ENCODE results near the gene GLCCI1. TPM values are rescaled to one million over a fixed set of nuclear protein-coding genes. Genes with fewer than 3 reads are reported as not detected.
A peak's percentile ranks its signal among the peaks of the same experiment; 100 is the strongest.

GLCCI1 gene
- 30.2 and 55.7 TPM in 2 replicates for total RNA-seq (2014; rRNA removed; shearing (Covaris generic); ENCODE audit: low replicate concordance)

DNA sequence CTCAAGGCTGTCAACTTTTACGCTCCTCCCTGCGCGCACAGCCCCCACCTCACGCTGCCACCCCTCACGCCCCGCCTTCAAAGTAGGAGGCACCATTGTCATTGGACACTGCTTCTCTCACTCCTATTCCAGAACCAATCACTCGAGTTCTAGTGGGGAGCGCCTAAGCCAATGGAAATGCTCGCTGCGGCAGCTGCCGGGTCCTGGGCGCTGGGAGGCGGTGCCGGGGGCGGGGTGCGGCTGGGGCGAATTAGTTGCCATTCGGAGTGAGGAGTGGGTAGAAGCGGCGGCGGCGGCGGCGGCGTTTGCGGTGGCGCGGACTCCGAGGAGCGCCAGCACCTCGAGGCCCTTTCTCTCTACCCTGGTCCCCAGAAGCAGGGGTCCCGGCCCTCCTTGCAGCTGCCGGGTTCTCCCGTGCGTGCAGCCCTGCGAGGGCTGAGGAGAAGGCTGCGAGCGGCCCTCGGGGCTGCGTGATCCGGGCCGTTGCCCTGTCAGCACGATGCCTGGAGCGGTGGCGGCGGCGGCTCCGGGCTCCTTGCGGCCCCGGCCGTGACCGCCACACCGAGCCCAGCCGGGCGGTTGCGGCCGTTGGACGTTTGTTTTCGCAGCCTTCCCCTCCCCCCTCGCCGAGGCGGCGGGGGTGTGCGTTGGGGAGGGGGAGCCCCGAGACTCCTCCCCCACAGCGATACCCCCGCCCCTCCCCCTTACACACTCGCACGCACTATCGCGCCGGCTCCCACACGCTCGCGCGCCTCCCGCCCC is at the start of gene GLCCI1:
Gene GLCCI1, plus strand, starts transcription at position 253 of the 762 bp plus-strand sequence. CDS start 555 bp downstream, outside the sequence.
- Histone ChIP-seq H3K9me2 (replicated peaks; ENCODE audit: insufficient read depth, low read length) (no peaks in the 10 kb centered on the region), H3K79me2 (ENCODE audit: low read length) (peaks cover 40% of the 10 kb centered on the region), H3K9ac (ENCODE audit: low read length) (peak within 1 kb of the TSS; percentile 82), H2AFZ (ENCODE audit: low read length) (peak within 1 kb of the TSS; percentile 70), H3K4me1 (ENCODE audit: low read length) (peaks cover 69% of the 10 kb centered on the region), H3K4me2 (ENCODE audit: low read depth, low read length, poor library complexity, severe bottlenecking) (peak within 1 kb of the TSS; percentile 95), H3K36me3 (ENCODE audit: insufficient read depth, low read length) (no peaks in the 10 kb centered on the region), H3K9me3 (ENCODE audit: low read length) (no peaks in the 10 kb centered on the region), H3K27ac (ENCODE audit: low read length) (peak within 1 kb of the TSS; percentile 72), H4K20me1 (ENCODE audit: insufficient read depth, low read depth, low read length) (no peaks in the 10 kb centered on the region), H3K27me3 (ENCODE audit: low read length) (no peaks in the 10 kb centered on the region), H3K4me3 (ENCODE audit: low read length) (peak within 1 kb of the TSS; percentile 74)
- DNase-seq = peak; percentile 98

DNA sequence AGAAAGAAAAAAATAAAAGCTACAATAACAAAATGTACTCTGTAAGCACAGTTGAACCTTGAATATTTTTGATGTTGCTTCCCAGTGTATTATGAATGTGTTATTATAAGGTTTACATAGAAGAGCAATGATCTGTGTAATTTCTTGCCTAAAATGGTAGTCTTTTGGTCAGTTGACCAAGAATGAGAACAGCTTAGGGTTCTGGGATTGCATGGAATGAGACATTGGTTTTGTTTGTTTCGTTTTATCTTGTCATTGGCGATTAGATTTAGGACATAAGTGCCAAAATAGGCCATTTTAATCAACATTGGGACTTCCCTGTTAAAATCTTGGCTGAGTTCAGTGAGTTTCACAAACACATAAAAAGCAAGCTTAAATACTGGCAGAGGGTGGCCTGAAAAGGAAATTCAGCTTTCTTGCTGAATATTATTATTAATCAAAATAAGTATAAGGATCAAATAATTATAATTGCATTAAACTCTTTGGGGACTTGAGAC is 49.1 kb upstream of the GLCCI1 start:
- Histone ChIP-seq H3K4me3 (ENCODE audit: low read length) (no peak overlapping the region), H3K27ac (ENCODE audit: low read length) (0 out of 2 replicates have a peak overlapping the region, but pooled peaks have one; percentile 20), H3K27me3 (ENCODE audit: low read length) (no peaks in the 10 kb centered on the region), H3K9ac (ENCODE audit: low read length) (no peak overlapping the region), H3K9me2 (replicated peaks; ENCODE audit: insufficient read depth, low read length) (no peaks in the 10 kb centered on the region), H3K9me3 (ENCODE audit: low read length) (no peaks in the 10 kb centered on the region), H3K4me2 (ENCODE audit: low read depth, low read length, poor library complexity, severe bottlenecking) (peak overlapping the region; percentile 61), H4K20me1 (ENCODE audit: insufficient read depth, low read depth, low read length) (no peaks in the 10 kb centered on the region), H3K79me2 (ENCODE audit: low read length) (no peaks in the 10 kb centered on the region), H2AFZ (ENCODE audit: low read length) (no peak overlapping the region), H3K4me1 (ENCODE audit: low read length) (peaks cover 42% of the 10 kb centered on the region), H3K36me3 (ENCODE audit: insufficient read depth, low read length) (no peaks in the 10 kb centered on the region)
- no peak for DNase-seq

DNA sequence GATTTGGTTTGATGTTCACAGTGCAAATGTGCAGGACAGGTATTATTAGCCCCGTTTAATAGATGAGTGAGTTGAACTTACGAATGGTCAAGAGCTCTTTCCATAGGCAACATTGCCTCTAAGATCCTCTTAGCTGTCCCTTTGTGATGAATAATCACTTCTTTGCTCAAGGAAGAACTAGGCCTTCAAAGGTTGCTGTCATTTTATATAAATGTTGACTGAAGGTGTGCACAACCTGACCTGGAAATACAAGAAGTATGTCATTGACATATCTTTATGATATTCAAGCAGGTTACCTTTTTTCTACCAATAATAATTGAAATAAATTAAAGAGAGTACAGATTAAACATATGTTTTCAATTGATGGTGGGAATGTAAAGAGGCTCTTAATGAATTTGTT is 48.5 kb upstream of the GLCCI1 start:
- peak overlapping the region; percentile 48 for H3K4me3 ChIP-seq (ENCODE audit: low read length)
- H4K20me1 ChIP-seq (ENCODE audit: insufficient read depth, low read depth, low read length) = no peaks in the 10 kb centered on the region
- H3K36me3 ChIP-seq (ENCODE audit: insufficient read depth, low read length) = no peaks in the 10 kb centered on the region
- no peak for DNase-seq
- H3K4me1 ChIP-seq (ENCODE audit: low read length) = peaks cover 42% of the 10 kb centered on the region
- no peak overlapping the region for H2AFZ ChIP-seq (ENCODE audit: low read length)
- H3K4me2 ChIP-seq (ENCODE audit: low read depth, low read length, poor library complexity, severe bottlenecking) = peak overlapping the region; percentile 61
- no peak overlapping the region for H3K9ac ChIP-seq (ENCODE audit: low read length)
- no peaks in the 10 kb centered on the region for H3K9me2 ChIP-seq (replicated peaks; ENCODE audit: insufficient read depth, low read length)
- H3K79me2 ChIP-seq (ENCODE audit: low read length) = no peaks in the 10 kb centered on the region
- no peaks in the 10 kb centered on the region for H3K9me3 ChIP-seq (ENCODE audit: low read length)
- H3K27ac ChIP-seq (ENCODE audit: low read length) = 0 out of 2 replicates have a peak overlapping the region, but pooled peaks have one; percentile 20
- H3K27me3 ChIP-seq (ENCODE audit: low read length) = no peaks in the 10 kb centered on the region

DNA sequence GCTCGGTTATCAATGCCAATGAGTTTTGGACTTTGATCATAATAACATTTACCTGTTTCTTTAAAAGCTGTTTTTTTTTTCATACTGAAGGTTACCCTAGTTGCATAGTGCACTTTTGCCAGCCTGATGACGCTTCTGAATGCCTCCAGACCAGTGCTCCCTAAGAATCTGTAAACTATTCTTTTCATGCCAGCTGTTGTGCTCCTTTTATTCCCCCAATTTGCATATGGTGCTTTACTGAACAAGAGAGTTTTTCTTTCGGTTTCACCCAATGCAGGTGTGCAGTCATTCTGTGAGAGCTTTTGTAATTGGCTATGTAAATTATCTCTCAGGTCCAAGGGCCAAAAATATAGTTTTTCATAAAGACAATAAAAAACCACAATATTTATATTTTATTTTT is 48.1 kb upstream of the GLCCI1 start:
- Histone ChIP-seq H3K27ac (ENCODE audit: low read length) (0 out of 2 replicates have a peak overlapping the region, but pooled peaks have one; percentile 20), H4K20me1 (ENCODE audit: insufficient read depth, low read depth, low read length) (no peaks in the 10 kb centered on the region), H3K79me2 (ENCODE audit: low read length) (no peaks in the 10 kb centered on the region), H3K9me2 (replicated peaks; ENCODE audit: insufficient read depth, low read length) (no peaks in the 10 kb centered on the region), H3K27me3 (ENCODE audit: low read length) (no peaks in the 10 kb centered on the region), H3K9me3 (ENCODE audit: low read length) (no peaks in the 10 kb centered on the region), H3K4me1 (ENCODE audit: low read length) (peaks cover 46% of the 10 kb centered on the region), H3K36me3 (ENCODE audit: insufficient read depth, low read length) (no peaks in the 10 kb centered on the region), H3K4me2 (ENCODE audit: low read depth, low read length, poor library complexity, severe bottlenecking) (peak overlapping the region; percentile 61), H3K4me3 (ENCODE audit: low read length) (peak overlapping the region; percentile 48), H2AFZ (ENCODE audit: low read length) (no peak overlapping the region), H3K9ac (ENCODE audit: low read length) (no peak overlapping the region)
- DNase-seq = peak; percentile 77

DNA sequence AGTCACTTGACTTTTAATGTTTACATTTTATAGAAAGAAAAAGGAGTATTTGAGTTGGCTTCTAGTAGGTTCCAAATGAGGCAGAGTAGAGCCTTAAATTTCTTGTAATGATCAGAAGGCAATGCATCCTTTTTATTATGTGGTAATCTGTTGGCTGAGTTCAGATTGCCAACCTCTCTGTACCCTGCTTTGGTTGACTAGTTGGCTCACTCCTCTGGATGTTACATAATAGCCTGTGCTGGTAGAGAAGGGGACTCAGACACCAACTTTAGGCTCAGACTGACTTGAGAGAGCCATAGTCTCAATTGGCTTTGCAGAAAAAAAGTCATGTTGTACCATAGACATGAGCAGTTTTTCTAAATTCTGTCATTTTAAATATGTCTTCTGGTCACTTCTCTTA is 46.8 kb upstream of the GLCCI1 start:
- H3K36me3 ChIP-seq (ENCODE audit: insufficient read depth, low read length) = no peaks in the 10 kb centered on the region
- no peaks in the 10 kb centered on the region for H4K20me1 ChIP-seq (ENCODE audit: insufficient read depth, low read depth, low read length)
- H3K4me2 ChIP-seq (ENCODE audit: low read depth, low read length, poor library complexity, severe bottlenecking) = no peak overlapping the region
- no peaks in the 10 kb centered on the region for H3K9me2 ChIP-seq (replicated peaks; ENCODE audit: insufficient read depth, low read length)
- no peaks in the 10 kb centered on the region for H3K9me3 ChIP-seq (ENCODE audit: low read length)
- peaks cover 56% of the 10 kb centered on the region for H3K4me1 ChIP-seq (ENCODE audit: low read length)
- H3K27ac ChIP-seq (ENCODE audit: low read length) = no peak overlapping the region
- no peak overlapping the region for H3K4me3 ChIP-seq (ENCODE audit: low read length)
- DNase-seq = no peak
- H3K9ac ChIP-seq (ENCODE audit: low read length) = no peak overlapping the region
- H2AFZ ChIP-seq (ENCODE audit: low read length) = no peak overlapping the region
- no peaks in the 10 kb centered on the region for H3K79me2 ChIP-seq (ENCODE audit: low read length)
- H3K27me3 ChIP-seq (ENCODE audit: low read length) = no peaks in the 10 kb centered on the region

DNA sequence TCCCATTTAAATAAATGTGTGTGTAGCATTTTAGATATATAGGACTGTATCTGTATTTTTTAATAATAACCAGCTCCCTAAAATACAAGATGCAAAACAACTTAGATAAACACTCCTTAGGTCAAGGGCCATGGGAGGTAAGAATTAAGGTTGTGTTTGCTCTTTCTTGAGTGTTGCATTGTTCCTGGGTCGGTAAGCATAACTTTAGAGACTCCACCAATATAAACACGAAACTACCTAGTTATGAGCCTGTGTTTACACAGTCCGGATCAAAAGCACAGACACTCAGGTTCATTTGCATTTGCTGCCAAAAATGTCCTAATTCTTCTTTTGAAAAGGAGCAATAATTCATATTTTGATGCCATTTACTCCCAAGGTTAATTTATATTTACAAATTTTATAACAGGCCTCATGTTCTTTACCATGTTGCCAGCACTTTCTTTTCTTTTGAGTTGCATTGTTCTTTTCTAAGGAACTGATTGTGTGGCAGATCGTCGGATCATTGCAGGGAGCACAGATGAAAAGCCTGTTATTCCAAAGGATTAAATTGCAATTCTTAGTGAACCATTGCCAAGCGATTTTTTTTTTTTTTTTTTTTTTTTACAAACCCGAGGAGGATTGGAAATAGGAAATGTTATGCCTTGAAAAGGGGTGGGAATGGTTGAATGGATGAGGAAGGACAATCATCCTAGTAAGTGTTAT is 45.8 kb upstream of the GLCCI1 start:
- Histone ChIP-seq H2AFZ (ENCODE audit: low read length) (no peak overlapping the region), H3K4me3 (ENCODE audit: low read length) (no peak overlapping the region), H3K9ac (ENCODE audit: low read length) (no peak overlapping the region), H3K4me2 (ENCODE audit: low read depth, low read length, poor library complexity, severe bottlenecking) (no peak overlapping the region), H3K36me3 (ENCODE audit: insufficient read depth, low read length) (no peaks in the 10 kb centered on the region), H3K9me2 (replicated peaks; ENCODE audit: insufficient read depth, low read length) (no peaks in the 10 kb centered on the region), H4K20me1 (ENCODE audit: insufficient read depth, low read depth, low read length) (no peaks in the 10 kb centered on the region), H3K27me3 (ENCODE audit: low read length) (no peaks in the 10 kb centered on the region), H3K79me2 (ENCODE audit: low read length) (no peaks in the 10 kb centered on the region), H3K4me1 (ENCODE audit: low read length) (peaks cover 56% of the 10 kb centered on the region), H3K9me3 (ENCODE audit: low read length) (no peaks in the 10 kb centered on the region), H3K27ac (ENCODE audit: low read length) (no peak overlapping the region)
- no peak for DNase-seq

DNA sequence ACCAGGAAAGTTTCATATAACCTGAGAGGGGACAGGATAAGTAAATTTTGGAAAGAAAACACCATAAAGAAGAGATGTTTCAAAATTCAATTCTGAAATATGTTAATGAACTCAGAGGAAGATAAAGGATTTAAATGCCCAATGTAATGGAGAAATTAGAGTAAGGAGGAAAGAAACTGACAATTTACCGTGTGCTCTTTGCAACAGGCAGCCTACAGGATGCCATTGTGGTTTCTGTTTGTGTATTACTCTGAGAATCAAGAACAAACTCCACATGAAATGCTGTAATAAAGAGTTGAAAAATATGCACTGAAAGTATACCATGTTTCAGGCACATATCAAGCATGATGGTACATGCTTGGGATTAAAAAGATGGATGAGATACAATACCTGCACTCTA is 44.8 kb upstream of the GLCCI1 start:
- H3K36me3 ChIP-seq (ENCODE audit: insufficient read depth, low read length) = no peaks in the 10 kb centered on the region
- no peaks in the 10 kb centered on the region for H4K20me1 ChIP-seq (ENCODE audit: insufficient read depth, low read depth, low read length)
- no peak for DNase-seq
- H3K4me2 ChIP-seq (ENCODE audit: low read depth, low read length, poor library complexity, severe bottlenecking) = no peak overlapping the region
- H3K4me3 ChIP-seq (ENCODE audit: low read length) = no peak overlapping the region
- no peak overlapping the region for H3K27ac ChIP-seq (ENCODE audit: low read length)
- H3K79me2 ChIP-seq (ENCODE audit: low read length) = no peaks in the 10 kb centered on the region
- no peak overlapping the region for H3K9ac ChIP-seq (ENCODE audit: low read length)
- H3K9me2 ChIP-seq (replicated peaks; ENCODE audit: insufficient read depth, low read length) = no peaks in the 10 kb centered on the region
- peaks cover 54% of the 10 kb centered on the region for H3K4me1 ChIP-seq (ENCODE audit: low read length)
- no peak overlapping the region for H2AFZ ChIP-seq (ENCODE audit: low read length)
- no peaks in the 10 kb centered on the region for H3K27me3 ChIP-seq (ENCODE audit: low read length)
- no peaks in the 10 kb centered on the region for H3K9me3 ChIP-seq (ENCODE audit: low read length)

DNA sequence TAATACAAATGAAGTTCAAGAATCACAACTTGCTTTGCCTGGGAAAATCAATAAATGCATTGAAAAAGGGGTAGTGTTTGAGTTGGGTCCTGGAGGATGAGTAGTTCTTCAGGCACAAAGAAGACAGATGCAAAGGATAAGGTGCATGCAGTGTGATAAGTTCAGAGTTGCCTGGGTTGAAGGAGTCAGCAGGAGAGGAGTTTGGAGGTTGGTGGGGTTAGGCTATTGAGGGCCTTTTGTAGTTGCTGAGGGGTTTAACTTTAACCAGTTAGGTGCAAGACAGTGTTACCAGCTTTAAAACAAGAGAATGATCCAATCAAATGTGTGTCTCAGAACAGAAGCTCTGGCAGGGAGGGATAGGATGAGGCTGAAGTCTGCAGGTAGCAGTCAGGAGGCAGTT is 44.3 kb upstream of the GLCCI1 start:
- no peak overlapping the region for H3K4me2 ChIP-seq (ENCODE audit: low read depth, low read length, poor library complexity, severe bottlenecking)
- no peak overlapping the region for H2AFZ ChIP-seq (ENCODE audit: low read length)
- no peak overlapping the region for H3K9ac ChIP-seq (ENCODE audit: low read length)
- no peaks in the 10 kb centered on the region for H3K9me3 ChIP-seq (ENCODE audit: low read length)
- peaks cover 49% of the 10 kb centered on the region for H3K4me1 ChIP-seq (ENCODE audit: low read length)
- no peaks in the 10 kb centered on the region for H3K79me2 ChIP-seq (ENCODE audit: low read length)
- no peaks in the 10 kb centered on the region for H3K36me3 ChIP-seq (ENCODE audit: insufficient read depth, low read length)
- no peaks in the 10 kb centered on the region for H3K27me3 ChIP-seq (ENCODE audit: low read length)
- no peak overlapping the region for H3K4me3 ChIP-seq (ENCODE audit: low read length)
- no peak for DNase-seq
- H3K27ac ChIP-seq (ENCODE audit: low read length) = no peak overlapping the region
- H3K9me2 ChIP-seq (replicated peaks; ENCODE audit: insufficient read depth, low read length) = no peaks in the 10 kb centered on the region
- H4K20me1 ChIP-seq (ENCODE audit: insufficient read depth, low read depth, low read length) = no peaks in the 10 kb centered on the region

Measured in Karpas-422 (cell line).